Endothelial cell (in vitro differentiated cells): ENCODE data around the gene PTTG1IP. TPM values are rescaled to one million over a fixed set of nuclear protein-coding genes. Genes with fewer than 3 reads are reported as not detected.

Experiments
- DNase-seq: peaks from one replicate; pipeline ENCODE4 v3.0.0; 2021; ENCODE audit warnings: low spot score
- H3K27ac Mint-ChIP-seq: one replicate; pipeline ENCODE4 v1.8.0; 2021; ENCODE audit warnings: mixed read lengths, inconsistent platforms; ENCODE audit not compliant: unreplicated experiment
- H3K27me3 Mint-ChIP-seq: one replicate; pipeline ENCODE4 v1.8.0; 2021; ENCODE audit warnings: mild to moderate bottlenecking, moderate library complexity, mixed read lengths, inconsistent platforms; ENCODE audit not compliant: unreplicated experiment
- H3K36me3 Mint-ChIP-seq: one replicate; pipeline ENCODE4 v1.8.0; 2021; ENCODE audit warnings: mild to moderate bottlenecking, low read depth, mixed read lengths, inconsistent platforms; ENCODE audit not compliant: unreplicated experiment
- H3K4me1 Mint-ChIP-seq: one replicate; pipeline ENCODE4 v1.8.0; 2021; ENCODE audit warnings: mild to moderate bottlenecking, mixed read lengths, inconsistent platforms; ENCODE audit not compliant: unreplicated experiment
- H3K4me3 Mint-ChIP-seq: one replicate; pipeline ENCODE4 v1.8.0; 2021; ENCODE audit warnings: mild to moderate bottlenecking, mixed read lengths, inconsistent platforms; ENCODE audit not compliant: unreplicated experiment
- H3K9me3 Mint-ChIP-seq: one replicate; pipeline ENCODE4 v1.8.0; 2021; ENCODE audit warnings: mixed read lengths, inconsistent platforms; ENCODE audit not compliant: unreplicated experiment
- CTCF ChIP-seq: fragments of 200-600 bp; sonication (generic); IDR thresholded peaks from one replicate; pipeline ENCODE4 v1.5.0; 2021; ENCODE audit warnings: antibody characterized with exemption; ENCODE audit not compliant: unreplicated experiment
- total RNA-seq: library from RNA; stranded (reverse); fragmentation: NEBNext Ultra II Directional; extraction: Animal tissue kit (Norgen Biotek cat#: 25700); gene quantifications from one replicate; pipeline ENCODE4 v1.2.1, GENCODE V29; 2021; ENCODE audit not compliant: unreplicated experiment

PTTG1IP gene
- total RNA-seq, 1 donor from 2014 or later: 223 TPM

- Mint-ChIP-seq H3K9me3 (no peaks in the 10 kb centered on the region), H3K36me3 (no peaks in the 10 kb centered on the region), H3K27me3 (peaks cover 3% of the 10 kb centered on the region), H3K4me1 (no peaks in the 10 kb centered on the region), H3K27ac (no peak overlapping the region), H3K4me3 (peak overlapping the region; percentile 19)
- DNase-seq: no peak
- TF ChIP-seq CTCF: no peak
Observed at GRCh38 chr21:44893948-44894656, 20.6 kb upstream of the PTTG1IP start.

- Mint-ChIP-seq H3K4me1 (no peaks in the 10 kb centered on the region), H3K27me3 (no peaks in the 10 kb centered on the region), H3K27ac (no peak overlapping the region), H3K9me3 (no peaks in the 10 kb centered on the region), H3K4me3 (no peak overlapping the region), H3K36me3 (no peaks in the 10 kb centered on the region)
- no peak for DNase-seq
- TF ChIP-seq CTCF: no peak
Observed at GRCh38 chr21:44893278-44893556, 19.7 kb upstream of the PTTG1IP start.

GRCh38 chr21:44892536-44893277 is 19.2 kb upstream of the PTTG1IP start:
- H3K4me1 Mint-ChIP-seq: no peaks in the 10 kb centered on the region
- peak; percentile 80 for DNase-seq
- H3K27ac Mint-ChIP-seq: peak overlapping the region; percentile 68
- H3K4me3 Mint-ChIP-seq: no peak overlapping the region
- no peaks in the 10 kb centered on the region for H3K9me3 Mint-ChIP-seq
- H3K36me3 Mint-ChIP-seq: no peaks in the 10 kb centered on the region
- peak; percentile 84 for TF ChIP-seq CTCF
- H3K27me3 Mint-ChIP-seq: no peaks in the 10 kb centered on the region

GRCh38 chr21:44892095-44892494 is 18.6 kb upstream of the PTTG1IP start:
- Mint-ChIP-seq H3K4me3 (no peak overlapping the region), H3K36me3 (no peaks in the 10 kb centered on the region), H3K27ac (no peak overlapping the region), H3K4me1 (no peaks in the 10 kb centered on the region), H3K27me3 (no peaks in the 10 kb centered on the region), H3K9me3 (no peaks in the 10 kb centered on the region)
- DNase-seq: no peak
- no peak for TF ChIP-seq CTCF

GRCh38 chr21:44891631-44892031 is 18.1 kb upstream of the PTTG1IP start:
- Mint-ChIP-seq H3K27me3 (no peaks in the 10 kb centered on the region), H3K4me3 (no peak overlapping the region), H3K27ac (no peak overlapping the region), H3K36me3 (no peaks in the 10 kb centered on the region), H3K4me1 (no peaks in the 10 kb centered on the region), H3K9me3 (no peaks in the 10 kb centered on the region)
- no peak for TF ChIP-seq CTCF
- DNase-seq: no peak
